Raji (cell line): ENCODE data around the gene SELENOO.

Source experiments
- POLR2A ChIP-seq: IDR thresholded peaks from 2 replicates; pipeline ENCODE4 v1.6.1; 2011; ENCODE audit warnings: low read depth, low read length, control low read depth; ENCODE audit not compliant: insufficient read depth

SELENOO gene

DNA sequence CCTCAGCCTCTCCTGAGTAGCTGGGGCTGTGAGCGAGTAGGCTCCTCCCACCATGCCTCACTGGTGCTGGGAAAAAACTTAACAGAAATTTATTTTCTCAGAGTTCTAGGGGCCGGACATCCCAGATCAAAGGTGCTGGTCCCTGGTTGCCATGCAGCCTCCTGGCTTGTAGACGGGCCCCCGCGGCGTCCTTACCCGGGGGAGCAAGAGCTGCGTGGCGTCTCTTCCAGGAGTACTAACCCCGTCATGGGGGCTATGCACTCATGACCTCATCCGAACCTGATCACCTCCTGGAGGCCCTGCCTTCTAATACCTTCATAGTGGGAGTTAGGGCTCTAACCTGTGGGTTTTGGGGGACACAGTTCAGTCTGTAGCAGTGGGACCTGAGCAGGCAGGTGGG is 12.5 kb upstream of the SELENOO start:
- no peak for TF ChIP-seq POLR2A

DNA sequence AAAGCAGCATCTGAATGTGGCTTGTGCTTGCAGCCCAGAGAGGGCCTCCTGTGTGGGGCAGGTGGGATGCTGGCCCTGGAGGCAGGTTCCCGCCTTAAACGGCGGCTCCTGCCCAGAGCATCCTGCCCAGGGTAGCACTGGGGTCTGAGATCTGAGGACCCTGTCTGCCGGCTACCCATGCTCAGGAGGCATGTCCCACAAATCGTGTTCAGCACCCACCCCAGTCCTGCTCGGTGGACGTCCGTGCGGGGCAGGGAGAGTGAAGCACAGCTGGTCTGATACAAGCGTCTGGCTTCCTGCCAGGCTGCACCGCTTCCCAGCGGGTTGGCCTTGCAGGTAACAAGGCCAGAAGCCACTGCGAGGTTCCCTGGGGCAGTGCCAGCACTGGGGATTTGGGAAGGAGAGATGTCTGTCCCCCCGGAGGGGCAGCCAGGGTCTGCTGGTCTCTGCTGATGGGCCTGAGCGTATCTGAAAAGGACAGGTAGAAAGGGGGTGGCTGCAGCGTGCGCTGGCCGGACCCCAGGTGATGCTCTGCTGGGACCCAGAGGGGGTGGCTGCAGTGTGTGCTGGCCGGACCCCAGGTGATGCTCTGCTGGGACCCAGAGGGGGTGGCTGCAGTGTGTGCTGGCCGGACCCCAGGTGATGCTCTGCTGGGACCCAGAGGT is 11.5 kb upstream of the SELENOO start:
- TF ChIP-seq POLR2A: no peak

DNA sequence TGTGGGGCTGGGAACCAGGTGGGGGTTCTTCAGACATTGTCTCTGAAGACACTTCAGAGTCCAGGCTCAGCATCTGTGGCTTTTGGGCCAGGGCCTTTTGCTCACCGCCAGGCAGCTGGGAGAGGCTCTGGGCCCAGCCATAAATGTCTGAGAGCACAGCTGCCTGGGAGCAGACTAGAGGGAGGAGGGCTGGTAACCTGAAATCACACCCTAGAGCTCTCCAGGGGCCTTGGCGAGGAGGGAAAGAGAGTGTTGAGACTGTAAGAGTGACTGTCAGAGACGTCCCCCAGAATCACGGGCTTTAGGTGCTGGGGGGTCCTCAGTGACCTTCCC is 11.0 kb upstream of the SELENOO start:
- TF ChIP-seq POLR2A: no peak

DNA sequence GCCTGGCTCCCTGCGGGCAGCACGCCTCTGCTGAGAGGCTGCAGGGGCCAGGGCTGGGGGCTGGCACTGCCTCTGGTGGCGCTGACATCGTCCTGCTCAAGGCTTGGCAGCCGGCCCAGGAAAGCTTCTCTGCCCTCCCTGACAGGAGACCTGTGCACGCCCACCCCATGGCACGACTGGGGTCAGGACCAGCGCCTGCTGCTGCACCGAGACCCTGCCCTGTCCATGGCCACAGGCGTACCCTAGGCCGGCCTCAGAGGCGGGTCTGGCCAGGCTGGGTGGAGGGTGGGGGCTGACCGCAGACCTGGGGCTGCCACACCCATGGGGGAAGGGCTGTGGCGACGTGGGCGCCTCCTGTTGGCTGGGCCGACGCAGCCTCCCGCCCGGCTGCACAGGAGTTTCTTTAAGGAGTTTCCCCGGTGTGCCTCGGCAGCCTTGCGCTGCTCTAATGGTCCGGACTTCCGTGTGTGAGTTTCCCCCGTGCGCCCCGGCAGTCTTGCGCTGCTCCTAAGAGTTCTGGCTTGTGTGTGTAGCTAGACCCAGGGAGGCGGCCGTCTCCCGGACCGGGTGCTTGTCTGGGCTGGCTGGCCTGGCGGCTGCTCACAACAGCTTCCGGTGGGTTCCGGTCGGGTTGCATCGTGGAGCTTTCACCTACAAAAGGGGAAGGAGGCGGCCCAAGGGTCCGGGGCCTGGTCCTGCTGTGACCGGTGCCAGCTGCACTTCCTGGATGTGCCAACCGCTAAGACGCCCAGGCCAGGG is 10.4 kb upstream of the SELENOO start:
- peak; percentile 68; the same call in 1 of the 2 replicates for TF ChIP-seq POLR2A

DNA sequence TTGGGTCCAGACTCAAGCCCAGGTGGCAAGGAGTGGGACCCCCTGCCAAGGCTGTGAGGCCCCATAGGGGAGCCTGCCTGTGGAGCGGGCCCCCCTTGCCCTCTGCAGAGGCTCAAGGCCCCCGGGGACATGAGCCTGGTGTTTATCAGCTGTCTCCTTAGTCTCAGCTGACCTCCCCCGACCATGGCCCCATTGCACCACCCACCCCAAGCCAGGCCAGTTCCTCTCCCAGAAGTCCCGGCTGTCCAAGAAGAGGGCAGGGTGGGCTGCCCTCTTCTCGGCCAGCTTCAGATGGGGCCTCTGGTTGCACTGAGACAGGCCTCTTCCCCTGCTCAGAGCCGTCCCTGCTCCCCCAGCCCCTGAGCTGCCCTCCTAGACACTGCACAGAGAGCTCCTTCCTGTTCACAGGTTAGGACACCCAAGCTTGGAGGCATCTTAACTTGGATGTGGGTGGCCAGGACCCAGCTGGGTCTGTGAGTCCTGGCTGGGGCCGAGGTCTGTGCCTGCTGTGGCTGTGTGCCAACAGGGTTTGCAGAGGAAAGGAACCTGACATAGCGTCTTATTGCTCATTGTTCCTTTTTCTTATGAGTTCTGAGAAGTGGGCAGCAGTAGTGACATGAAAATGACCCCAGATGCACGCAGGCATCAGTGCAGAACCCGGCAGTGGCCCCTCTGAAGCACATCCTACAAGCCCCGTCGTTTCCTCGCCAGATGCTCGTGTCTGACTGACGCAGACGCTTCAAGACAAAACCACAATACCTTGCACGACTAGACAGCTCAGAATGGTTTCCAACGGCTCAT is 9.7 kb upstream of the SELENOO start:
- peak; percentile 52 for TF ChIP-seq POLR2A

DNA sequence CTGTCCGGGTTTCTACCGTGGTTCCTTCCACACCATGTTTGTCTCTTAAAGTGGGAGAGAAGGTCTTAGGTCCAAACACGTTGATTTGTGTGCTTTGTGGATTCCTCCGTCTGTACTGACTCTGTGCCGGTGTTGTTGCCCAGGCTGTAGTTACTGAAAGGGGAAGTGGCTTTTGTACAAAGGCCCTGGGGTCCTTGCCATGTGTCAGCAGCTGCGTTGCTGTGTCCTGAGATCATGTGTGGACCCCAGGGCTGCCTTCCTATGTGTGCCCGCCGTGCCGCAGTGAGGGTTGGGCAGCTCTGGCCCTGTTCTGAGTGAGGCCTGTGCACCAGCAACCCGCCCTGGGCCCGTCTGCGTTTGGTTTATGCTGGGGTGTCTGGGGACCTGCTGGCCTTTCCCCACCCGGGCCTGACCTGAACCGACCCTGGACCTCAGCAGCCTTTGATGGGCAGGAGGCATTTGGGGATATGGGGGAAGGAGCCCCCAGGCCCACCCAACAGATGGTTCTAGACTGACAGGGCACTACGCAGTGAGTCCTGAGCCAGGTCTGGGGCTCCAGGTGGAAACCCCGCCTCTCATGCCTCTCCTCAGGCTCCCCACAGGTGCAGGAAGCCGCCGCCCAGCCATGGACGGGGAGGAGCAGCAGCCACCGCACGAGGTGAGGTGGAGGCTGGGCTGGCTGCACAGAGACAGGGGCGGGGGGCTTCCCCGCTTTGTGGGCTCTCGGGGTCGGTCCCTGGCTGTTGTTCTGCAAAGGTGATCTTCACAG is 8.2 kb upstream of the SELENOO start:
- TF ChIP-seq POLR2A: peak; percentile 36; the same call in 1 of the 2 replicates

DNA sequence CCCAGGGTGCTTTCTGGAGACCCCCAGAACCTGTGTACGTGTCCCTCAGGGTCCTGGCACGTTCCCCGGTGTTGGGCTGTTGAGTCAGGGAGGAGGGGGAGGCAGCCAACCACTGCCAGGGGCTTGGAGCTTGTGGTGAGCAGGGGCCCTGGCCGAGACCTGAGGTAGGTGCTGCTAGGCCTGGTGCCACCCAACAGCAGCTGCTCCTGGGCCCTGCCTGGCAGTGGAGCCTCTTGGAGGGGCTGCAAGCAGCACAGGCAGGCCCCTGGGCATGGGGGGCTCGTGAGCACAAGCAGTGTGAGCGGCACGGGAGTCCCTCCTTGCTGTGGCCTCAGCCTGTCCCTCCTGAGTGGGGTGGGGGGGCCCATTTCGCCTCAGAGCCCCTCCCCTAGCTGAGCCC is 7.2 kb upstream of the SELENOO start:
- TF ChIP-seq POLR2A: no peak

DNA sequence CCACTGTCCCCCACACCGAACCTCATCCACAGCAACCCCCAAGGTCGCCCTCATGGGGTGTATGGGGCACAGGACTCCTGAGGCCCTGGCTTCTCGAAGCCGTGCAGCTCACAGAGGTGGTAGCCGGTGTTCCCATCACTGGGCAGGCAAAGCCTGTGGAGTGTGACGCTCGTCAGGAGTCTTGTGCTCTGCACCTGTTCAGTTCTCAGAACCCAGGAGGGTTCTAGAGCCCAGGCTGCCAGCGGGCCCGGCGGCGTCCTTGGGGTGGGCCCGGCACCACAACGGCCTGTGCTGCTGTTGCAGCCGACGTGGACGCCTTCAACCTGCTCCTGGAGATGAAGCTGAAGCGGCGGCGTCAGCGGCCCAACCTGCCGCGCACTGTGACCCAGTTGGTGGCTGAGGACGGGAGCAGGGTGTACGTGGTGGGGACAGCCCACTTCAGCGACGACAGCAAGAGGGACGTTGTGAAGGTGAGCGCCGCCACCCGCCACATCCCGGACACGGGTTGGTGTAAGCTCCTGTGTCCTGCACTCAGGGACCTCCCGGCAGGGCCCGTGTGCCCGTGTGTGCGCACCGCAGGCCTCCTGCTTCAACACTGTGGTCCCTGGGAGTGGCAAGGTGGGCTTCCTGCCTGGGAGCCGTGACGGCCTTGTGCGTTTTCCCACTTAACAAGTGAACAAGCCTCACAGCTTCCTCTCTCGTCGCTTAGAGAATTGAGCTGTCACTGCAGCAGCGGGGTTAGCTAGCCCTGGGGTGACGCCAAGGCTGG is 6.6 kb upstream of the SELENOO start:
- no peak for TF ChIP-seq POLR2A

DNA sequence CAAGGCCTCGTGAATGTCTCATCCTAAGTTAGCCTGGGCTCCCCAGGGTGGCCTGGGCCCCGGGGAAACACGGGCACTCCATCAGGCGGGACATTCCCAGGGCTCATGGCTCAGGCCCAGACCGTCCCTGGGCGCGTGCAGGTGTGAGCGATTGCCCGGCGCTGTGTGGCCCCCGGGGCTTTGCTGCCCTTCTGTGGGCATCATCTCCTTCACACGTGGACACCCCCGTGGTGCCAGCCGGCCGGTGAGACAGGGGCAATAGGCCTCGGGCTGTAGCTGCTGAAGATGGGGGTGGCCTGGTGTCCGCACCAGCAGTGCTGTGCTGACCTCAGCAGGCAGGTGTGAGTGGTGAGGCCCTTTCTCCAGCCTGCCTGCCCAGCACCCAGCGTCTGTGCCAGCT is 4.6 kb upstream of the SELENOO start:
- TF ChIP-seq POLR2A: no peak

DNA sequence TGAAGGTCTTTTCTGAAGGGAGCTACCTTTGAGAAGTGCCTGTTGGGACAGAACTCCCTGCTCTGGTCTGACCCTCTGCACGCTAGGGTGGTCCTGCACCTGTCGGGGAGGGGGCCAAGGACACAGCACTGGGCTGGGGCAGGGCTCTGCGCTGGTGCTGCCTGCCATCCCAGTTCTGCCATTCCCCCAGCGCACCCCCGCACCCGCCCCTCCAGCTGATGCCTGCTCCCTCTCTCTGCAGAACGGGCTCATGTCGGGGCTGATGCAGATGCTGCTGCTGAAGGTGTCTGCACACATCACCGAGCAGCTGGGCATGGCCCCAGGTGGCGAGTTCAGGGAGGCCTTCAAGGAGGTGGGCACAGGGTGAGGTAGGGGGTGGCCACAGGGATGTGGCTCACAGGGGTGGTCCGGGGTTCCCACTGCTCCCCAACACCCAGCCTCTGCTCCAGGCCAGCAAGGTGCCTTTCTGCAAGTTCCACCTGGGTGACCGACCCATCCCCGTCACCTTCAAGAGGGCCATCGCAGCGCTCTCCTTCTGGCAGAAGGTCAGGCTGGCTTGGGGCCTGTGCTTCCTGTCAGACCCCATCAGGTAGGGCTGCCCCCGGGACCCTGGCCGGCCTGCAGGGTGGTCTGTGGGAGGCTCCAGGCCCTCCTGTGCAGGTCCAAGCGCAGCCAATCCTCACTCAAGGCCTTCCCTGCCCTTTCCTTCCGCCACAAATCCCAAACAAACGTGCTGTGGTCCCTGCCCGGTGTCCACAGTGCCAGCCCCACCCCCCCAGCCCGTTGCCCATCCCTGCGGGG is 3.6 kb upstream of the SELENOO start:
- TF ChIP-seq POLR2A: no peak

DNA sequence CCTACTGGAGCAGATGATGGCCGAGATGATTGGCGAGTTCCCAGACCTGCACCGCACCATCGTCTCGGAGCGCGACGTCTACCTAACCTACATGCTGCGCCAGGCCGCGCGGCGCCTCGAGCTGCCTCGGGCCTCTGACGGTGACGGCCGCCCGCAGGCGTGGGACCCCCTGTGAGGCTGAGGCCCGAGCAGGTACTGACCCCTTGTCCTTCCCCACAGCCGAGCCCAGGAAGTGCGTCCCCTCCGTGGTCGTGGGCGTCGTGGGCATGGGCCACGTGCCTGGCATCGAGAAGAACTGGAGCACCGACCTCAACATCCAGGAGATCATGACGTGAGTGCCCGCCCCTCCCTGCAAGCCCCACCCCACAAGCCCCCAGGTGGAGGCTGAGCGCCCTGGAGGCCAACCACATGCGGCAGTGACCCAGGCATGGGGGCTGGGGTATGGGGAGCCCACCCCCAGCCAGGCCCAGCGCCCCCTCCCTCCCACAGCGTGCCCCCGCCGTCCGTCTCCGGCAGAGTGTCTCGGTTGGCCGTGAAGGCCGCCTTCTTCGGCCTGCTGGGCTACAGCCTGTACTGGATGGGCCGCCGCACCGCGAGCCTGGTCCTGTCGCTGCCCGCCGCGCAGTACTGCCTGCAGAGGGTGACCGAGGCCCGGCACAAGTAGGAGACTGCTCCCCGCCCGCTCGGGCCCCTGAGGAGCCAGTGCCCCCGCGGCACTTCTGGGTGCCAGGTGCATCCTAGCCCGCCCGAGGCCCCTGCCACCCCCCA is 2.8 kb upstream of the SELENOO start:
- TF ChIP-seq POLR2A: no peak

DNA sequence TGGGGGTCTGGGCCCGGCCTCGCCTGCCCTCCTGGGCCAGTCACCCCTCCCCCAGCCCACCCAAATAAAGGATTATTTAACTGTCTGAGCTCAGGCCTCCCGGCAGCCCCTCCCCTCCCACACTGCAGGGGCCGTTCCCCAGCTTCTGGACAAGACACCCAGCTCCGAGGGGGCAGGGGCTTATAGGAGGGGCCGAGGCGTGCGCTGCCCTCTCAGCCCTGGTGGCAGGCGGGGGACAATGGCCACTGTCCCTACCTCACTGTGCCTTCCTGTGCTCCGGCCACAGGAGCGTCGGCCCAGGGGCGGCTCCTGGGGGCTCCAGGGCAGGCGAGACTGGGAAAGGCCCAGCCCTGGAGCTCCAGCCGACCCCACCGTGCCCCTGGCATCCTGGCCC is 2.2 kb upstream of the SELENOO start:
- no peak for TF ChIP-seq POLR2A

DNA sequence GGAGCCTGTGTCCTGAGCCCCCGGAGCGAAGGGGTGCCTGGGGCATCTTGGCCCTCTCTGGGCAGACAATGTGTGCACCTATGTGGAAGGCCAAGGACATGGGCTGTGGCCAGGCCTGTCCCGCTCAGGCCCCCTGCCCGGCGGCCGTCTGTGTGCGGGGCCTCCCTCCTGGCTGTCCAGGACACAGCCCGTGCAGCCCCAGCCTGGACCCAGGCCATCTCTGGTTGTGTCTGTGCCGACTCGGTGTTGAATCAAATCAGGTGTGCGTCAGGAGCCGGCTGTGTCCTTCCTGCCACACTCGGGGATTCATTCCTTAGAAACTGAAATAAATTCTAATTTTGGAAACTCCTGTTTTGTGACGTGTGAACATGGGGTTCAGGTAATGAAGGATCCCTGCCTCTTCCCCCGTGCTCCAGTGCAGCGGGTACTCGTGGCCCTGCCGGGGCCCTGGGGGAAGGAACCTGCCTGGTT is 1.5 kb upstream of the SELENOO start:
- no peak for TF ChIP-seq POLR2A
